ENCODE data around the gene GNAQ.

GRCh38 chr9:78050421-78050820 lies 18.8 kb upstream of the GNAQ start:
- TF ChIP-seq CTCF (IDR thresholded peaks at IDR 0.05; ENCODE audit: low read depth, low read length, missing input control), result no peak
- TF ChIP-seq JUND (IDR thresholded peaks at IDR 0.05), result no peak
- no peak for TF ChIP-seq RAD21 (IDR thresholded peaks at IDR 0.05)
- no peak for TF ChIP-seq GABPA (IDR thresholded peaks at IDR 0.05 in 1 of 2, conservative IDR thresholded peaks at IDR 0.05 in 1 of 2)
